CD4-positive, alpha-beta T cell treated with Interleukin-6 at 100 ng/mL for 8 hours (primary cell): ENCODE results near the gene BBIP1.
A peak's percentile ranks its signal among the peaks of the same experiment; 100 is the strongest.
"Not testable (repeated sequence)": the region's sequence is repeated elsewhere in the genome, so short reads cannot be mapped to it uniquely, and the experiment has no call there.

Experiments
- DNase-seq: peaks from one replicate; pipeline ENCODE4 v3.0.0-alpha.2; 2020; ENCODE audit warnings: mixed read lengths, low spot score

The BBIP1 gene

GRCh38 chr10:110881905-110882304, 37.1 kb downstream of the BBIP1 start:
- no peak for DNase-seq

GRCh38 chr10:110881247-110881646, 37.7 kb downstream of the BBIP1 start:
- no peak for DNase-seq

- DNase-seq: no peak
Measured at GRCh38 chr10:110880012-110880411, 39.0 kb downstream of the BBIP1 start.

GRCh38 chr10:110876788-110877187, 42.2 kb downstream of the BBIP1 start:
- DNase-seq: no peak

GRCh38 chr10:110876000-110876399, 43.0 kb downstream of the BBIP1 start:
- no peak for DNase-seq

- DNase-seq: no peak
Measured at GRCh38 chr10:110873951-110874350, 45.0 kb downstream of the BBIP1 start.

- no peak for DNase-seq
Measured at GRCh38 chr10:110872984-110873923, 45.7 kb downstream of the BBIP1 start.

GRCh38 chr10:110872145-110872983, 46.6 kb downstream of the BBIP1 start:
- peak; percentile 79 for DNase-seq

- peak; percentile 92 for DNase-seq
Measured at GRCh38 chr10:110871298-110872084, 47.5 kb downstream of the BBIP1 start, which contains the start of gene PDCD4. PDCD4 (plus strand) TSS chr10:110871928; CDS start chr10:110876028, 4,100 bp downstream.

GRCh38 chr10:110870823-110871297, 48.1 kb downstream of the BBIP1 start:
- no peak for DNase-seq

GRCh38 chr10:110868981-110869380, 50.0 kb downstream of the BBIP1 start:
- peak; percentile 72 for DNase-seq

- no peak for DNase-seq
Measured at GRCh38 chr10:110867807-110868465, 51.0 kb downstream of the BBIP1 start.

GRCh38 chr10:110867011-110867806, 51.8 kb downstream of the BBIP1 start:
- DNase-seq: not testable (repeated sequence)

GRCh38 chr10:110865809-110866482, 53.0 kb downstream of the BBIP1 start:
- DNase-seq: no peak

GRCh38 chr10:110865186-110865808, 53.7 kb downstream of the BBIP1 start:
- no peak for DNase-seq

- DNase-seq: peak; percentile 88
Measured at GRCh38 chr10:110864662-110865140, 54.3 kb downstream of the BBIP1 start.

- no peak for DNase-seq
Measured at GRCh38 chr10:110863956-110864355, 55.0 kb downstream of the BBIP1 start.

GRCh38 chr10:110863361-110863760, 55.6 kb downstream of the BBIP1 start:
- DNase-seq: no peak

- DNase-seq: no peak
Measured at GRCh38 chr10:110862961-110863360, 56.0 kb downstream of the BBIP1 start.
